SK-N-SH (cell line): ENCODE data around the gene CASKIN1. TPM values are rescaled to one million over a fixed set of nuclear protein-coding genes. Genes with fewer than 3 reads are reported as not detected.

Experiments used
- CTCF ChIA-PET: fragments of 300-600, 350-600 bp; formaldehyde crosslinking; extraction: SDS; loops from one replicate; lab custom pipeline; 2021; lab: Yijun Ruan, JAX
- POLR2A ChIA-PET: fragments of 350-600 bp; sonication (Branson Sonifier 250); formaldehyde crosslinking; extraction: SDS; loops from one replicate; lab custom pipeline; 2020; ENCODE audit warnings: antibody characterized with exemption, inconsistent platforms; lab: Yijun Ruan, JAX
- DNase-seq: peaks from one replicate; pipeline ENCODE4 v3.0.0; 2012
- H2AFZ ChIP-seq: fragments of 200-600 bp; sonication (generic); 2 replicates; pipeline ENCODE4 v1.8.1; 2016; ENCODE audit warnings: antibody characterized with exemption, mild to moderate bottlenecking, low read depth
- H3F3A ChIP-seq: fragments of 200-600 bp; sonication (generic); replicated peaks from 2 replicates; pipeline ENCODE3; 2016; ENCODE audit warnings: antibody characterized with exemption, mild to moderate bottlenecking; ENCODE audit not compliant: insufficient read depth
- H3K27ac ChIP-seq, 2 experiments: fragments of 200-500 bp in 1 of 2; fragments of 200-600 bp in 1 of 2; sonication (Bioruptor generic) in 1 of 2; sonication (generic), shearing (Covaris generic) in 1 of 2; 2 replicates each; pipeline versions ENCODE4 v1.5.1 to v1.6.1; 2014 to 2016; ENCODE audit warnings: low read depth in 2 of 2, inconsistent platforms in 1 of 2, low read length in 1 of 2, mild to moderate bottlenecking in 1 of 2, mixed read lengths in 1 of 2
- H3K27me3 ChIP-seq: fragments of 200-600 bp; sonication (generic), shearing (Covaris generic); 2 replicates; pipeline ENCODE4 v1.6.1; 2016; ENCODE audit warnings: mixed run types; ENCODE audit not compliant: insufficient read depth
- H3K36me3 ChIP-seq, 2 experiments: fragments of 200-500 bp in 1 of 2; fragments of 200-600 bp in 1 of 2; sonication (Bioruptor generic) in 1 of 2; sonication (generic) in 1 of 2; replicated peaks in 1 of 2; 2 replicates each; pipeline versions ENCODE3 to v1.5.1; 2014 to 2016; ENCODE audit warnings: low read length in 1 of 2, mild to moderate bottlenecking in 1 of 2; ENCODE audit not compliant: insufficient read depth in 2 of 2, control insufficient read depth in 1 of 2
- H3K4me1 ChIP-seq, 2 experiments: fragments of 200-500 bp in 1 of 2; fragments of 200-600 bp in 1 of 2; sonication (Bioruptor generic) in 1 of 2; sonication (generic), shearing (Covaris generic) in 1 of 2; 2 replicates each; pipeline versions ENCODE4 v1.5.1 to v1.6.1; 2014 to 2016; ENCODE audit warnings: low read depth in 1 of 2, low read length in 1 of 2, mixed run types in 1 of 2; ENCODE audit not compliant: insufficient read depth in 2 of 2, control insufficient read depth in 1 of 2
- H3K4me2 ChIP-seq: fragments of 200-600 bp; sonication (generic), shearing (Covaris generic); 2 replicates; pipeline ENCODE4 v1.6.1; 2017; ENCODE audit warnings: mixed run types
- H3K4me3 ChIP-seq, 2 experiments: fragments of 200-500 bp in 1 of 2; fragments of 200-600 bp in 1 of 2; sonication (Bioruptor generic) in 1 of 2; sonication (generic), shearing (Covaris generic) in 1 of 2; 2 replicates each; pipeline versions ENCODE4 v1.5.1 to v1.8.1; 2014 to 2016; ENCODE audit warnings: low read depth in 2 of 2, inconsistent platforms in 1 of 2, low read length in 1 of 2, mild to moderate bottlenecking in 1 of 2, mixed read lengths in 1 of 2, moderate library complexity in 1 of 2
- H3K79me2 ChIP-seq: fragments of 200-600 bp; sonication (generic); 2 replicates; pipeline ENCODE4 v1.8.1; 2017; ENCODE audit warnings: mild to moderate bottlenecking; ENCODE audit not compliant: insufficient read depth
- H3K9ac ChIP-seq: fragments of 200-600 bp; sonication (generic); 2 replicates; pipeline ENCODE4 v1.6.1; 2017; ENCODE audit warnings: mixed run types
- H3K9me2 ChIP-seq: fragments of 200-600 bp; sonication (generic); 2 replicates; pipeline ENCODE4 v1.6.1; 2017; ENCODE audit warnings: mixed run types
- H3K9me3 ChIP-seq: fragments of 200-600 bp; sonication (generic); 2 replicates; pipeline ENCODE4 v1.6.1; 2017; ENCODE audit warnings: mixed run types, mild to moderate bottlenecking, moderate library complexity
- H4K20me1 ChIP-seq: fragments of 200-600 bp; sonication (generic); 2 replicates; pipeline ENCODE4 v1.6.1; 2017; ENCODE audit warnings: mild to moderate bottlenecking, mixed run types; ENCODE audit not compliant: insufficient read depth
- FOXJ3 ChIP-seq: sonication (generic); formaldehyde crosslinking; IDR thresholded peaks from 2 replicates; pipeline ENCODE4 v1.5.1; 2020; ENCODE audit warnings: mild to moderate bottlenecking, missing genetic modification reagents
- GABPA ChIP-seq: IDR thresholded peaks from 2 replicates; pipeline ENCODE4 v1.4.0; 2012; ENCODE audit warnings: low read depth, mild to moderate bottlenecking
- MEF2A ChIP-seq: IDR thresholded peaks from 2 replicates; pipeline ENCODE4 v1.4.0; 2012; ENCODE audit warnings: low read depth, borderline replicate concordance
- NFIC ChIP-seq: IDR thresholded peaks from 2 replicates; pipeline ENCODE4 v1.4.0; 2012; ENCODE audit warnings: borderline replicate concordance
- PBX3 ChIP-seq: IDR thresholded peaks from 2 replicates; pipeline ENCODE4; 2012
- REST ChIP-seq: IDR thresholded peaks from 2 replicates; pipeline ENCODE4 v1.6.1; 2012; ENCODE audit warnings: mild to moderate bottlenecking, low read depth, low read length, moderate library complexity
- USF1 ChIP-seq: IDR thresholded peaks from 2 replicates; pipeline ENCODE4 v1.4.0; 2012; ENCODE audit warnings: low read depth, borderline replicate concordance
- WGBS: methylation state at CpG from one replicate; pipeline ENCODE4 v1.1.6; 2017; ENCODE audit warnings: low lambda C conversion rate; 5-methylcytosine and 5-hydroxymethylcytosine counted together
- polyA plus RNA-seq, 3 experiments: library from polyadenylated mRNA; depleted of rRNA; stranded (reverse); fragments of >200 nt; gene quantifications; 2 replicates each; pipeline ENCODE4 v1.2.3, GENCODE V29; 2012

Gene CASKIN1
- polyA plus RNA-seq, 1 of the 3 experiments (the other 2 are of a cell fraction), result 1.7 TPM

- TF ChIP-seq MEF2A, result no peak
- no peak for TF ChIP-seq NFIC
- TF ChIP-seq GABPA, result no peak
These were observed 32.7 kb upstream of the CASKIN1 start (continued) for GRCh38 chr16:2229091-2229490.

GRCh38 chr16:2228161-2228824 is 31.9 kb upstream of the CASKIN1 start:
- peaks cover 30% of the 10 kb centered on the region for H4K20me1 ChIP-seq
- CTCF ChIA-PET, result no interaction called here

More at GRCh38 chr16:2228161-2228824, 31.9 kb upstream of the CASKIN1 start:
- Histone ChIP-seq H3K9me2 (no peaks in the 10 kb centered on the region), H2AFZ (no peak overlapping the region), H3K79me2 (peaks cover 51% of the 10 kb centered on the region), H3K27ac (no peak overlapping the region), H3K4me3 (no peak overlapping the region), H3K27me3 (no peaks in the 10 kb centered on the region), H3K9me3 (no peaks in the 10 kb centered on the region), H3K9ac (no peak overlapping the region), H3F3A (no peaks in the 10 kb centered on the region), H3K4me1 (peaks cover 0 to 4% of the 10 kb centered on the region in 2 experiments; a peak in 1 of 4 replicates), H3K36me3 (peaks cover 0 to 48% of the 10 kb centered on the region in 2 experiments), H3K4me2 (no peak overlapping the region)
- TF ChIP-seq FOXJ3 (CRISPR knock-in tag), result no peak
- no peak for TF ChIP-seq USF1
- no peak for TF ChIP-seq GABPA
- no peak for TF ChIP-seq REST
- TF ChIP-seq PBX3, result no peak
- DNase-seq, result no peak
- WGBS, result 91% methylated on average over 12 of the region's 25 CpGs
- POLR2A ChIA-PET, result no interaction called here
